GM18909 (cell line): Measurements from ENCODE around the gene LYPLAL1.
"Not testable (repeated sequence)": the region's sequence is repeated elsewhere in the genome, so short reads cannot be mapped to it uniquely, and the experiment has no call there.

Experiments
- ATAC-seq: cut with Tn5 transposase; IDR thresholded peaks from one replicate; pipeline ENCODE4 v1.9.1; 2021; ENCODE audit warnings: mild to moderate bottlenecking; ENCODE audit not compliant: unreplicated experiment, poor library complexity

The LYPLAL1 gene

GRCh38 chr1:219206350-219206749 is 32.7 kb downstream of the LYPLAL1 start:
- ATAC-seq, result no peak

DNA sequence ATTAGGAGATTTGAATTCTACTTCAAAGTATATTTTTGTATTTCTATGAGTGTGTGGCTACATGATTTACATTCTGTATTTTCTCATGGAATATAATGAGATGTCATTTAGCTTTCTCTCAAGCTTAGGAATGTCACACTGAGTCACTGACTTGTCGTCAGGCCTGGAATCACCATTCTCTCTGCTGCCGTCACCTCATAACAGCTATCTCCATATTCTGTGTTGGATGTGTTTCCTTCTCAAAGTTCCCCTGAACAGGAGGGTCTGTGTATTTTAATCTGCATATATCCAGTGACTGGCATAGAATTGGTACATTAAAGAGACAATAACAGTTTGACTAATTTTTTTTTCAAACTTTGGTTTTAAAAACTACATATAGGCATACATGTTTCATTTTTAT is 35.9 kb downstream of the LYPLAL1 start:
- no peak for ATAC-seq

DNA sequence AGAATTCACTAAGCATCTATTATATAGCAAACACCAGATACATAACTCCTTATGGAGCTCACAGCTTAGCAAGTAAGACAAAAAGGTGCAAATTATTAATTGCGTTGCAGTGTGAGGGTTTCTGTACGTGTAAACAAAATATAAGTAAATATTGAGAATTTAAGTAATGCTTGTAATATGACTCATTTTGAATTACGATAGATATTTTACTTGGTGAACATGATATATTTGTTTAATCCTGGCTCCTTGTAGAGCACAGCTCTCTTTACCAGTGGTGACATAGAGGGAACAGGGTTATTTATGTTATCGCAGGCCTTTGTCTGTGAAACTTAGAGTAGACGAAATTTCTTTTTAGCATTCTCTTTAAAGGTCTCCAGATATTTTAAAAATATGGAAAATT is 36.4 kb downstream of the LYPLAL1 start:
- ATAC-seq, result no peak

GRCh38 chr1:219215477-219215876 is 41.8 kb downstream of the LYPLAL1 start:
- no peak for ATAC-seq

GRCh38 chr1:219220945-219221344 is 47.3 kb downstream of the LYPLAL1 start:
- ATAC-seq, result peak; percentile 96

- no peak for ATAC-seq
Measured at GRCh38 chr1:219223496-219223895, 49.8 kb downstream of the LYPLAL1 start.

DNA sequence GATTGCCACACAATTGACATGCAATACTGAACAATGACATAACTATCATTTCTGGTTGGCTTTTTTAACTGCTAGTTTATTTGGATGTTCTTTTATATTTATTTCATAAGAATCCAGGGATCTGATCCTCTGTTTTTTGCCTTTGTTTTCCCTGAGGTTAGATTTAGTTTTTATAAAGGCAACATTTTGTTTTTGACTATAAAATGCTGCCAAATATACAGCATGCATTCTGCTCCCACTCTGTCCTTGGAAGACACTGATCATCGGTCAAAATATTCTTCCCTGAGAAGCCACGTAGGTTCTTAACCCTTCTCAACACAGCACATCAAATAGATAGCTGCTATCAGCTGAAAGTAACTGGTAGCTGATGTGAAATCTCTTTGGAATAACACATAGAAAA is 52.5 kb downstream of the LYPLAL1 start:
- no peak for ATAC-seq

DNA sequence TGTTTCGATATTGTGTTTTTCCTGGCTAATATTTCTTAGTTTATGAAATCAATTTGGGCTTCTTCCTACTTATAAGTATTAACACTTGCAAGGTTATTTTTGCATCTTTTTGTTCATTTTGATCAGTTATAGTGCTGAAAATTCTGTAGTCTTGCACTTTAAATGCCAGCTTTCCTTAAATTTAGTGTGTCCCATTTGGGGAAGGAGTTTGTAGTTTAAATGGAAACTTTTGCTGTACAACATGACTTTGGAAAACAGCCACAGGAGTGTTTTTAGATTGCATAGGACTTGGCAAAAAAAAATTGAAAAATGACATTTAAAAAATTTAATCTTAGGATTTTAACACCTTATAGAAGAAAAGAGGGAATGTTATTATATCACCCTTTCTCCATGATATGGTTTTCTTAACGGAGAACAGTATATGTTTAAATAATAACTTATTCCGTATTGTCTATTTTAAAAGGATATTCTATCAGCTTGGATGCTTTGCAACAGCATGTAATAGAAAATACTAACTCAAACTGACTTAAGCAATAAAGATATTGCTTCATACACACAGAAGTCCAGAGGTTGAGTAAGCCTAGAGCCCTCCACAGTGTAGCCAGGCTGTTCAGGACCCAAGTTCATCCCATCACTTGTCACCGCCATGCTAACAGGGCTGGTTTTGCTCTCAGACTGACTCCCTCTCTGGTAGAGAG is 53.8 kb downstream of the LYPLAL1 start:
- no peak for ATAC-seq

GRCh38 chr1:219228058-219228419 is 54.4 kb downstream of the LYPLAL1 start:
- no peak for ATAC-seq

DNA sequence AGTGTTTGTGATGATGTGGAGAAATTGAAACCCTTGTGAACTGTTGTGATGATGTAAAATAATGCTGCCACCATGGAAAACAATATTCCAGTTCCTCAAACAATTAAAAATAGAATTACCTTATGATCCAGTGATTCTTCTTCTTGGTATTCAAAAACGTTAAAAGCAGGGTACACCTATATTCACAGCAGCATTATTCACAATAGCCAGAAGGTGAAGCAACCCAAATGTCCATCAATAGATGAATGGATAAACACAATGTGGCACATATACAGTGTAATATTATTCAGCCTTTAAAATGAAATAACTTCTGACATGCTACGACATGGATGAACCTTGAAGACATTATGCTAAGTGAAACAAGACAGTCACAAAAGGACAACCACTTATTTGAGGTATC is 59.2 kb downstream of the LYPLAL1 start:
- no peak for ATAC-seq

GRCh38 chr1:219235903-219236481 is 62.3 kb downstream of the LYPLAL1 start:
- ATAC-seq, result no peak

DNA sequence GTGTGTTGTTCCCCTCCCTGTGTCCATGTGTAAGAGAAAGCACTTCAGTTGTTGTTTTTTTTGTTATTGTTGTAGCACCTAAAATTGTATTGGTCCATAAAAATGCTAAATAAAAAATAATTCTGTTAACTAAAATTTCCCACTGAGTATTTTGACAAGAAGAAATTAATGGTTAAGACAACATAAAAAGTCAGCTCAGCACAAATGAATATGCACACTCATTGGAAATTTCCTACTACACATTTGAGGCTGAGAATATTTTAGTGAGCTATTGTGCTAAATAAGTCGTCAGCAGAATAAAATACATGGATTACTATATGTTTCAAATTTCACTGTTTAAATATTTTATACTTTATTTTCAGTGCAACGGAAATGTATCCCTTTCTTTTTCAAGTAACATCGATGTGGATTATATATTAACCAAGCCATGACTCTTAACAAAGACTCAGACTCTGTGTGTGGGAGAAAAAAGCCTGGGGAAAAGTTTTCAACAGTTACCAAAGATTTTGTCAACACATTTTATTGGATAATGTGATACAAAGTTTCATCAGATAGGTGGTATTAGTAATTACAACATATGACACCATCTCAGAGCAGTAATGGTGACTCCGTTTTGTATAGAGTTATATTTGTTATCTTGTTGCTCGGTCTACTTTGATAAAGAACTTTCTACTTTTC is 63.4 kb downstream of the LYPLAL1 start:
- no peak for ATAC-seq

- no peak for ATAC-seq
Measured at GRCh38 chr1:219239518-219239917, 65.8 kb downstream of the LYPLAL1 start.

- ATAC-seq, result no peak
Measured at GRCh38 chr1:219244864-219245263, 71.2 kb downstream of the LYPLAL1 start.

DNA sequence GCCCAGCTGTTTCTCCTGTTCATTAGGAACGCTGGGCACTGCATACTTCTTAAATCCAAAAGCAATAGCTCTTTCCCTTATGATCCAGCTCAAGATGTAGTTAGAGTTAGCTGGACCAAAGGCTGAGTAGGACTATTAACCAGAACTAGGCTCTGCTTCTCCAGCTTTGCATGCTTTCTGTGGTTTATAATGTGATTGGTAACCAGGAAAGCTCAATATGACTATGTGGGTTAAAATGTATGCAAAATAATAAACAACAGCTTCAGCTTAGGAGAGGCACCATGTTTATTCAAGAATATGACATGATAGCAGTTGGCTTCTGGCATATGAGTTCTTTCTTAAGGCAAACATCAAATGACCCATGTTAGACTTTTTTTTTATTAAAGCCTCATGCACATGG is 73.8 kb downstream of the LYPLAL1 start:
- no peak for ATAC-seq

DNA sequence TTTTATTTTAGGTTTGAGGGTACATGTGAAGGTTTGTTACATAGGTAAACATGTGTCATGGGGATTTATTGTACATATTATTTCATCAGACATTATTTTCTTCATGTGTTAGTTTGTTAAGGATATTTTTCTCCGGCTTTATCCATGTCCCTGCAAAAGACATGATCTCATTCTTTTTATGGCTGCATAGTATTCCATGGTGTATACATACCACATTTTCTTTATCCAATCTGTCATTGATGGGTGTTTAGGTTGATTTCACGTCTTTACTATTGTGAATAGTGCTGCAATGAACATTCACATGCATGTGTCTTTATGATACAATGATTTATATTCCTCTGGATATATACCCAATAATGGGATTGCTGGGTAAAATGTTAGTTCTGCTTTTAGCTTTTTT is 76.8 kb downstream of the LYPLAL1 start:
- not testable (repeated sequence) for ATAC-seq

- no peak for ATAC-seq
Measured at GRCh38 chr1:219257751-219258150, 84.1 kb downstream of the LYPLAL1 start.

DNA sequence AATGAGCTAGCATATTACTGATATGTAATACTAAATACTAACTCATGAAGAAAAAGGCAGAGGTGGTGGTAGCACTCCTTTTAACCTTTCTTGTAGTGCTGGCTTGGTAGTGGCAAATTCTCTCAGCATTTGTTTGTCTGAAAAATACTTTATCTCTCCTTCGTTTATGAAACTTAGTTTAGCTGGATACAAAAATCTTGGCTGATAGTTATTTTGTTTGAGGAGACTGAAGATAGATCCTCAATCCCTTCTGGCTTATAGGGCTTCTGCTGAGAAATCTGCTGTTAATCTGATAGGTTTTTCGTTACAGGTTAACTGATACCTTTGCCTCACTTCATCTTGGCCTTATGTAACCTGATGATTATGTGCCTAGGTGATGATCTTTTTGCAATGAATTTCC is 87.8 kb downstream of the LYPLAL1 start:
- ATAC-seq, result no peak
